GM19240 (cell line): ENCODE data around the gene FLOT1.
"Not testable (repeated sequence)": the region's sequence is repeated elsewhere in the genome, so short reads cannot be mapped to it uniquely, and the experiment has no call there.

Experiments used
- DNase-seq: peaks from one replicate; pipeline ENCODE4 v3.0.0; 2011; ENCODE audit warnings: low spot score; ENCODE audit not compliant: insufficient read length

The FLOT1 gene

GRCh38 chr6:30767158-30767943 lies 24.9 kb upstream of the FLOT1 start:
- DNase-seq: no peak

- no peak for DNase-seq
These were observed 24.1 kb upstream of the FLOT1 start for GRCh38 chr6:30766461-30767157.

GRCh38 chr6:30765495-30765894 lies 23.0 kb upstream of the FLOT1 start:
- not testable (repeated sequence) for DNase-seq

GRCh38 chr6:30764490-30765043 lies 22.1 kb upstream of the FLOT1 start:
- DNase-seq: not testable (repeated sequence)

DNA sequence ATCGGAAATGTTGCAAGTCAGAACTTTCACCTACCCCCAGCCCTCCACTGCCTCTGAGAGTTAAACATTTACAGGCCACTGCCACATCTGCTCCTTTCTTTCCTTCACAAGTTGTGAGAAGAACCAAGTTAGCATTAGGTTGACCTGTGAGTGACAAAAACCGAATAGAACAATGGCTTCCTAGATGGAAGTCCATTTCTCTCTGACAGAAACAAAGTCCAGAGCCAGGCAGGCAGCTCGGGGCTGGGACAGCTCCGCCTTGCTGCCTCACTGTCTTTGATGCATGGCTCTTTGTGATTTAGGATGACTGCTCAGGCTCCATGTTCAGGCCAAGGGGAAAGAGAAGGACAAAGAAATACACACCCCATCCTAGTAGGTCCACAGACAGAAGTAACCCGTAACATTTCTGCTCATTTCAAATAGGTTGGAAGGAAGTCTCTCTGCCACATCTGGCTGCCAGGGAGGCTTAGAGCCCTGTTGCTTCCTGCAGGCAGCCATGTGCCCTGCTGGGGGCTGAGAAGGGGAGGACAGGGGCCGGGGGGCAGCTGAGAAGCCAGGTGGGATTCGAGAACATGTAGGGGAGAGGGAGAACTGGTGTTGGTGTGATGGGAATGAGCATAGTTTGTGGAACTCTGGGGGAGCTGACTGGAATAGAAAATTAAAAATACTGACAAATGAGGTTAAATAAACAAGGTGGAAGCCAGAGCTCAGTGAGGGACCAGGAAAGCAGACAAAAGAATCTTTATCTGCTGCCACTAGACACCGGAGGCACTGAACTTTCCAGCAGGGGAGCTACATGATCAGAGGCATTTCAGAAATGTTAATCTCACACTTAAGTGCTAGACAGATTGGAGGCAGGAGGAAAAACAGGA lies 21.4 kb upstream of the FLOT1 start:
- no peak for DNase-seq

DNA sequence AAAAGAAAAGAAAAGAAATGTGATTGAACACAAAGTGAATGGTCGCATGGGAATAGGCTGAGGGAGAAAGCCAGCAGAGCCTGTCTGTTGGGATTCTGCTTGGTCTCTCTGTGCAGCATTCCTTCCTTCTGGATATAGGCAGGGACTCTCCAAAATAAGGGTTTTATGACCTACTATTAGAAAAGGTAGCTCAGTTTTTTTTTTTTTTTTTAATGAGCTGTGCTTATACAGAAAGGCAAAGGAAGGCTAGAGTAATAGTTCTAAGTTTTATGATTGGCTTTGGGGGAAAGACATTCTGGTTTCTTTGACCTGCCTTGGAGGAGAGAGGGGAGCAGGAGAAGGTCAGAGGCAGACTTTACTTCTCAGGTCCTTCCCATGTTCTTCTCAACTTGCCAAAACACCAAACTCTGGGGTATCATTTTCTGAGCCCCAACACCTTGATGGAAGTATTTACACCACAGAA lies 20.7 kb upstream of the FLOT1 start:
- DNase-seq: no peak

- DNase-seq: no peak
These were observed 19.4 kb upstream of the FLOT1 start for GRCh38 chr6:30761791-30762429.

DNA sequence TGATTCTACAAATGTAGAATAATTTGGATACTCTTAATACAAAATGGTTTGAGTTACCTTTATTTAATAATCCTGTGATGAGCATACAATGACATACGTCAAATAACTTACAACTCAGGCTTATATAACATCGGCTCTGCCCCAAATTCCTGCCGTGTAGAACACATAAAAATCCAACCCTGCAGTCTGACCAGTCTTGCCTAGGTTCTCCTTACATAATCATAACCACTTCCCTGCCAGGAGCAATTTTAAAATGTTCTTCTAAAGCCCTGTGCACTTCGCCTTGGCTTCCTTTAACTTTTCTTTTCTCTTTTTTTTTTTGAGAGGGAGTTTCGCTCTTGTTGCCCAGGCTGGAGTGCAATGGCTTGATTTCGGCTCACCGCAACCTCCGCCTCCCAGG lies 18.1 kb upstream of the FLOT1 start:
- no peak for DNase-seq

DNA sequence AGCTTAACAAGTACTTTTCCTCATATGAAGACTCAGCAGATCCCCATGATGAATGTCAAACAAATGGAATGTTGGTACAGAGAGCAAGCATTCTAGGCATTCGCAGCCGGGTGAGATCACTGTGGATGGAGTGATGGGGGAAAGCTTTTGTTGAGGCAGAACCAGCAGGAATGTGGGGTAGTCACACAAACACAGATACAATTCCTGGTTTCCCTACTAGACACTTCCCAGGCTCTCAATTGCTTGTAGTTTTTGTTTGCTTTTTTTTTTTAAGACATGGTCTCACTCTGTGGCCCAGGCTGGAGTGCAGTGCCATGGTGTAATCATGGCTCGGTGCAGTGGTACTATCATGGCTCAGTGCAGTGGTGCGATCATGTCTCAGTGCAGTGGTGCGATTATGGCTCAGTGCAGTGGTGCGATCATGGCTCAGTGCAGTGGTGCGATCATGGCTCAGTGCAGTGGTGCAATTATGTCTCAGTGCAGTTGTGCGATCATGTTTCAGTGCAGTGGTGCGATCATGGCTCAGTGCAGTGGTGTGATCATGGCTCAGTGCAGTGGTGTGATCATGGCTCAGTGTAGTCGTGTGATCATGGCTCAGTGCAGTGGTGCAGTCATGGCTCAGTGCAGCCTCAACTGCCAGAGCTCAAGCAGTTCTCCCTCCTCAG lies 17.2 kb upstream of the FLOT1 start:
- DNase-seq: no peak

- no peak for DNase-seq
These were observed 14.9 kb upstream of the FLOT1 start for GRCh38 chr6:30757261-30757904.

DNA sequence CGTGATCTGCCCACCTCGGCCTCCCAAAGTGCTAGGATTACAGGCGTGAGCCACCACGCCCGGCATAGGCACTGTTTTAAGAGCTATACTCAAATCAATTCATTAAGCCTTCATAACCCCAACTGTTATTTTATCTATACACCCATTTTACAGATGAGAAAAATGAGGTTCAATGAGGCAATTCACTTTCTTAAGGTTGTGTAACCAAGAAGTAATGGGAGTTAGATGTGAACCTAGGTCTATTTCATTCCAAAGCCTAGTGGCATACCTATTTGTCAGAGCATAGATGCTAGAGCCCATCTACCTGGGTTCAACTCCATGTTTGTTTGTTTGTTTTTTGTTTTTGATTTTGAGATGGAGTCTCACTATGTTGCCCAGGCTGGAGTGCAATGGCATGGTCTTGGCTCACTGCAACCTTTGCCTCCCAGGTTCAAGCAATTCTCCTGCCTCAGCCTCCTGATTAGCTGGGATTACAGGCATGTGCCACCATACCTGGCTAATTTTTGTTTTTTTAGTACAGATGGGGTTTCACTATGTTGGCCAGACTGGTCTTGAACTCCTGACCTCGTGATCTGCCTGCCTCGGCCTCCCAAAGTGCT lies 14.0 kb upstream of the FLOT1 start:
- not testable (repeated sequence) for DNase-seq

DNA sequence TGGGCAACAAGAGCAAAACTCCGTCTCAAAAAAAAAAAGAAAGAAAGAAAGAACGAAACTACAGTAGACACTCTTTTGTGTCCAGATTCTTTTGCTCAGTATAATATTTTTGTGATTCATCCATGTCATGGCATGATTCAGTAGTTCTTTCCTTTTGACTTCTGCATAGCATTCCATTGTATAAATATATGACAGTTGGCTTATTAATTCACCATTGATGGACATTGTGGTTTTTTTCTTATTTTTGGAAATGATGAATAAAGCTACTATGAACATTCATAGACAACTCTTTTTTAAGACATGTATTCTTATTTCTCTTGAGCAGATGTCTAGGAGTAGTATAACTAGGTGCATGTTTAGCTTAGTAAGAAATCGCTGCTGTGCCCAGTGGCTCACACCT lies 12.1 kb upstream of the FLOT1 start:
- DNase-seq: no peak

- no peak for DNase-seq
These were observed 9.9 kb upstream of the FLOT1 start for GRCh38 chr6:30752157-30752927.

DNA sequence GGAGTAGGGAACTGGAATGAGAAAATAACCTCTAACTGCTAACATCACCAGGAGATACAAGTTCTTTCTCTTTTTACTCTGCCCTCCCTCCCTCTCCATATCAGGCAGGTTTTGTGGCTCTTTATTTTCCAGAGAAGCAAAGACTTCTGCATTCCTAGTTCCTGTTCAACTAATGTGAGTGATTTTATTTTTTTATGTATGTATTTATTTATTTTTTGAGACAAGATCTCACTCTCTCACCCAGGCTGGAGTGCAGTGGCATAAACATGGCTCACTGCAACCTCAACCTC lies 7.8 kb upstream of the FLOT1 start:
- DNase-seq: no peak

GRCh38 chr6:30749554-30750378 lies 7.3 kb upstream of the FLOT1 start:
- no peak for DNase-seq

GRCh38 chr6:30748851-30749540 lies 6.5 kb upstream of the FLOT1 start:
- DNase-seq: no peak

DNA sequence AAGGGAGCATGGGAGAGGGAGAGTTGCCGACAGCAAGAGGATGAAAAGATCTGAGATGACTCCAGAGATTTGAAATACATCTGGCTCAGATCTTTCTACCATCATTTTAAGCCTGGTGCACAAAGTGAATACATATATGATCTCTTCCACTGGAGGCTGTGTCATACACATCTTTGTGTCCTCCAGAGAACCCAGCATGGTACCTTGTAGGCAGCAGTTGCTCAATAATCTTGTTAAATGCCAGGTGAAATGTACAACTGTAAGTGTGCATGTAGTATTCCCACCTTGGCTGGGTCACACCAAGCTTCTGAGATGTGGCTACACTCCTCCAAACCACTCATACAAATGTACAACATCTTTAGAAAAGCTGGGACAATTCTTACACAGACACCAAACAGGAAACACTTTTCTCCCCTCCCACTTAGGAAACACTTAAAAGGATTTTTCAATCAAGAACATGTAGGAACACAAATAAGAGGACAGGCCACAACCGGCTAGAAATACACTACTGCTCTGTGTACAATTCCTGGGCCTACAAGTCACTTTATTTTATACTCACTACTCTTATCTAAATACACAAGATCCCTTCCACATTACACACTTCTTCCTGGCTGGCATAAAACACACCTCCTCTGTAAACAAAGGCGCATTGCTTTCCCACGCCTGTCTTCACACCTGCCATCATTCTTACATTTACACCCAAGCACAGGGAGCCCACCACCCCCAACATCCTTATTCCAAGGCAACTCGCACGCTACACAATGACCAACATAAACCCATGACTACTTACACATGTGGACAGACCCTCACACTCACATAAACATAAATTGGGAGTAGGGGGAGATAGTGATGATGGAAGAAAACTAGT lies 5.6 kb upstream of the FLOT1 start:
- no peak for DNase-seq
